Body of pancreas (tissue), 4 donors: ENCODE data around the gene KXD1.

ENCODE experiments used
- CTCF ChIP-seq, 7 experiments: fragments of 450-650 bp in 4 of 7; fragments of 200-600 bp in 3 of 7; sonication (generic) in 3 of 7; IDR thresholded peaks; one replicate each; pipeline ENCODE4 v1.5.1; 2016 to 2019; ENCODE audit warnings: antibody characterized with exemption in 7 of 7
- POLR2A ChIP-seq, 3 donors: fragments of 450-650 bp; IDR thresholded peaks; one replicate each; pipeline ENCODE4 v1.6.1; 2016; ENCODE audit warnings: antibody characterized with exemption in 3 of 3, mild to moderate bottlenecking in 2 of 3

GRCh38 chr19:18562086-18562485, 4.4 kb downstream of the KXD1 start:
- TF ChIP-seq CTCF (IDR thresholded peaks at IDR 0.05) (no peak), POLR2A (IDR thresholded peaks at IDR 0.05) (no peak)
